KMS-11 (cell line): ENCODE measurements around the gene MEIS1.

Source experiments
- H2AFZ ChIP-seq: fragments of 200-600 bp; sonication (generic); 2 replicates; pipeline ENCODE4 v1.6.1; 2016; ENCODE audit warnings: antibody characterized with exemption, mixed run types, low read depth
- H3K27ac ChIP-seq: fragments of 200-600 bp; sonication (generic); 2 replicates; pipeline ENCODE4 v1.6.1; 2016; ENCODE audit warnings: mild to moderate bottlenecking, mixed run types
- H3K27me3 ChIP-seq: fragments of 200-600 bp; sonication (generic); 2 replicates; pipeline ENCODE4 v1.6.1; 2017; ENCODE audit warnings: mild to moderate bottlenecking, low read depth, mixed run types, moderate library complexity; ENCODE audit not compliant: insufficient read depth
- H3K36me3 ChIP-seq: fragments of 200-600 bp; sonication (generic); 2 replicates; pipeline ENCODE4 v1.6.1; 2017; ENCODE audit warnings: mild to moderate bottlenecking, mixed run types; ENCODE audit not compliant: insufficient read depth
- H3K4me1 ChIP-seq: fragments of 200-600 bp; sonication (generic); 2 replicates; pipeline ENCODE4 v1.6.1; 2016; ENCODE audit warnings: mild to moderate bottlenecking, low read depth, mixed run types; ENCODE audit not compliant: poor library complexity, severe bottlenecking
- H3K4me2 ChIP-seq: fragments of 200-600 bp; sonication (generic); 2 replicates; pipeline ENCODE4 v1.7.0; 2016; ENCODE audit warnings: mild to moderate bottlenecking, mixed run types
- H3K4me3 ChIP-seq: fragments of 200-600 bp; sonication (generic); IDR thresholded peaks from 2 replicates; pipeline ENCODE4 v1.6.1; 2017; ENCODE audit warnings: low read depth, low read length, mixed read lengths; ENCODE audit not compliant: insufficient read depth
- H3K79me2 ChIP-seq: fragments of 200-600 bp; sonication (generic); 2 replicates; pipeline ENCODE4 v1.6.1; 2016; ENCODE audit warnings: low read depth, mixed run types; ENCODE audit not compliant: insufficient read depth
- H3K9ac ChIP-seq: fragments of 200-600 bp; sonication (generic); 2 replicates; pipeline ENCODE4 v1.6.1; 2016; ENCODE audit warnings: mild to moderate bottlenecking, mixed run types
- H4K20me1 ChIP-seq: fragments of 200-600 bp; sonication (generic); 2 replicates; pipeline ENCODE4 v1.6.1; 2016; ENCODE audit warnings: mild to moderate bottlenecking, mixed run types; ENCODE audit not compliant: insufficient read depth
- TF ChIP-seq, protein P1 (sequence below): fragments of 200-600 bp; sonication (generic); conservative IDR thresholded peaks from 2 replicates; pipeline ENCODE4 v1.6.1; 2017; ENCODE audit warnings: low read depth, mild to moderate bottlenecking, antibody characterized with exemption, low read length, moderate library complexity, mixed read lengths

The MEIS1 gene

DNA sequence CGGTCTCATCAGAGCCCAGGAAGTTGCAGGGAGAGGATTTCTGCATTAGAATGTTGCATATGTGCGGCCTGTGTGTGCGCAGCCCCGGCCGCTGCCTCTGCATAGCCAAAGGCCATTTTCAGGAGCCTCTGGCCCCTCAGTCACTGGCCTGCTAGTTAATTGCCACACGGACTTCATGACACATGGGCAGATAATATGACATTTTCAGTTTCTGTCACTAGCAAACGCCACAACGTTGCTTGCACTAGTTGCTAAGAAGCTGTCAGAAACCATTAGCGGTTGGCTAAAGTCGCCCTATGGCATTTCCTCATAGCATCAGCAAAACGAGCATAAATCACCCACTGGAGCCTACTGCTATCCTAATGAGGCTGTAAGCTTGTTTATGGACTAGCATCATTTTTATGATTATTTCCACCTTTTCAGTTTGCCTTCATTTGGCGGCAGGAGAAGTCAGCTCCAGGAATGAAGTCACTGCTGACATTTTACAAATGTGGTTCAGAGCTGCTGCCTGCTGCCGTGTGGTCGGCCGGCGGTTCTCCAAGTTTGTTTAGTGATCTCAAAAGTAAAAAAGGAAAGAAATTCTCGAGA, 73.7 kb downstream of the MEIS1 start:
- TF ChIP-seq, protein P1, sequence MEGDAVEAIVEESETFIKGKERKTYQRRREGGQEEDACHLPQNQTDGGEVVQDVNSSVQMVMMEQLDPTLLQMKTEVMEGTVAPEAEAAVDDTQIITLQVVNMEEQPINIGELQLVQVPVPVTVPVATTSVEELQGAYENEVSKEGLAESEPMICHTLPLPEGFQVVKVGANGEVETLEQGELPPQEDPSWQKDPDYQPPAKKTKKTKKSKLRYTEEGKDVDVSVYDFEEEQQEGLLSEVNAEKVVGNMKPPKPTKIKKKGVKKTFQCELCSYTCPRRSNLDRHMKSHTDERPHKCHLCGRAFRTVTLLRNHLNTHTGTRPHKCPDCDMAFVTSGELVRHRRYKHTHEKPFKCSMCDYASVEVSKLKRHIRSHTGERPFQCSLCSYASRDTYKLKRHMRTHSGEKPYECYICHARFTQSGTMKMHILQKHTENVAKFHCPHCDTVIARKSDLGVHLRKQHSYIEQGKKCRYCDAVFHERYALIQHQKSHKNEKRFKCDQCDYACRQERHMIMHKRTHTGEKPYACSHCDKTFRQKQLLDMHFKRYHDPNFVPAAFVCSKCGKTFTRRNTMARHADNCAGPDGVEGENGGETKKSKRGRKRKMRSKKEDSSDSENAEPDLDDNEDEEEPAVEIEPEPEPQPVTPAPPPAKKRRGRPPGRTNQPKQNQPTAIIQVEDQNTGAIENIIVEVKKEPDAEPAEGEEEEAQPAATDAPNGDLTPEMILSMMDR = no peak
- Histone ChIP-seq H3K4me3 (no peak overlapping the region), H3K9ac (no peak overlapping the region), H3K4me2 (no peak overlapping the region), H2AFZ (no peak overlapping the region), H4K20me1 (no peaks in the 10 kb centered on the region), H3K4me1 (no peaks in the 10 kb centered on the region), H3K79me2 (no peaks in the 10 kb centered on the region), H3K27ac (no peak overlapping the region), H3K27me3 (no peaks in the 10 kb centered on the region), H3K36me3 (no peaks in the 10 kb centered on the region)

DNA sequence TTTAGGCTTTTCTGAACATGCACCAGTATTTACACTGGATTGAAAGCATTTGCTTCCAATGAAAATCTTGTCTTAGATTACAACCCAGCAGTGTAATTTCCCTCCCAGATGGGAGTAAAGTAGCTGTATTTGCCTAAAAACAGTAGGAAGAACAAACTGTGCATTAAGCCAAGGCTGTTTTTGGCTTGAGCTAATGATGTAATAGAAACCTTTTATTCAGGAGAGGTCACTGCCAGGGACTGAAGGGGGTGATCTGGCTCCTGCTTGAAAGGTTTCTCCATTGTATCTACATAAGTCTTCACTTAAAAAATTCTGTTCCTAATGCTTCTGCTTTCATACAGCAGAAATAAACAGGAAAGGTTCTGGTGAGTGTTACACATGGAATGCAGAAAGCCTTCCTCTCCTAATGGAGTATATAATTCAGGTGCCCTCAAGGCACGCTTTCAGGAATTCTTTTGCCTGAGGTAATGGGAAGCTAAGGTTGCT, 74.4 kb downstream of the MEIS1 start:
- H3K79me2 ChIP-seq = no peaks in the 10 kb centered on the region
- no peaks in the 10 kb centered on the region for H3K36me3 ChIP-seq
- no peaks in the 10 kb centered on the region for H3K4me1 ChIP-seq

DNA sequence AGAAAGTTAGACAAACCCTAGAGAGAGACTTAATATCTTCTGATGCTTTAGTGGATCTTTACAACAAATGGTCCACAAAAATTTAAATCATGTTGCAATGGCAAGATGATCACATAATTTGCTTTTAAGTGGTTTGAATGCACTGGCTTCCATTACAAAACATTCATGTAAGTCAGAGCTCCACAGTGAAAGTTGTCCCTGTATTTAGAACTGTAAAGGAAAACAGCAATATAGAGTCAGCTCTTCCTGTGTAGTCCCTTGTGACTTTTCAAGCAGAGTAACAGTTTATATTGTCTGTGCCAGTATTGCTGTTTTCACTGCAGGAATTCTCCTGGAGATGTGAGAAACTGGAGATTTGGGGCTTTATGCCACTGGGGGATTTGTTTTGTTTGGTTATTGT, 77.7 kb downstream of the MEIS1 start:
- Histone ChIP-seq H4K20me1 (no peaks in the 10 kb centered on the region), H2AFZ (no peak overlapping the region), H3K9ac (no peak overlapping the region), H3K36me3 (no peaks in the 10 kb centered on the region), H3K4me1 (no peaks in the 10 kb centered on the region), H3K79me2 (no peaks in the 10 kb centered on the region), H3K27me3 (no peaks in the 10 kb centered on the region), H3K4me2 (no peak overlapping the region), H3K4me3 (no peak overlapping the region), H3K27ac (no peak overlapping the region)
- TF ChIP-seq, protein P1 = no peak

More for the DNA sequence above, 74.4 kb downstream of the MEIS1 start:
- H3K4me2 ChIP-seq = no peak overlapping the region
- H3K4me3 ChIP-seq = no peak overlapping the region
- TF ChIP-seq, protein P1 = no peak
- no peak overlapping the region for H3K9ac ChIP-seq
- no peak overlapping the region for H2AFZ ChIP-seq
- H3K27me3 ChIP-seq = no peaks in the 10 kb centered on the region
- no peaks in the 10 kb centered on the region for H4K20me1 ChIP-seq
- H3K27ac ChIP-seq = no peak overlapping the region

DNA sequence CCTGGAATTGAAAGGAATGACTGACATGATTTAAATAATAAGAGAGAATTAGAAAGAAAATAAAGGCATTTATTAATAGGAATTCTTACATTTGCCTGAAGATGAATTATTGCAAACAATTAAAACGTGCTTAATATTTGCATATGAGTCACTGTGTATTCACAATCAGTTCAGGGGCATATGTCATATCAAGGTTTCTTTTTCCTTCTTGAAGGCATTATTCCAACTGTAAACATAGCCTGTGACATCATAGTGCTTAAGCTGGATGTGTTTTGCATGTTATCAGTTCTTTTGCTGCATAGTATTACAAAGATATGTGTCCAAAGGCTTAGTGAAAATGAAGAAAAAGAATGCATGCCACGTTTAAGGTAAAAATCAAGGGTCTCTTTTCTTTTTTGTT, 80.8 kb downstream of the MEIS1 start:
- no peaks in the 10 kb centered on the region for H4K20me1 ChIP-seq
- no peaks in the 10 kb centered on the region for H3K36me3 ChIP-seq
- no peak overlapping the region for H3K9ac ChIP-seq
- H3K4me2 ChIP-seq = no peak overlapping the region
- TF ChIP-seq, protein P1 = no peak
- H3K27me3 ChIP-seq = no peaks in the 10 kb centered on the region
- H3K79me2 ChIP-seq = no peaks in the 10 kb centered on the region
- H3K27ac ChIP-seq = no peak overlapping the region
- H3K4me1 ChIP-seq = no peaks in the 10 kb centered on the region
- H3K4me3 ChIP-seq = no peak overlapping the region
- no peak overlapping the region for H2AFZ ChIP-seq
